GM12873 (cell line): ENCODE measurements around the gene ARL16.

Experiments used
- CTCF ChIP-seq: IDR thresholded peaks from 2 replicates; pipeline ENCODE4 v1.5.1; 2012; ENCODE audit warnings: low read depth, mild to moderate bottlenecking, moderate library complexity, low read length, control low read depth; ENCODE audit not compliant: insufficient read depth; ENCODE audit errors: missing control alignments

ARL16 gene

GRCh38 chr17:81703747-81704654 lies 20.4 kb upstream of the ARL16 start:
- TF ChIP-seq CTCF: no peak

GRCh38 chr17:81702934-81703746 lies 19.5 kb upstream of the ARL16 start, which contains the start of gene MRPL12:
Gene MRPL12, plus strand, starts transcription at chr17:81703367. Its CDS starts 135 bp downstream, at chr17:81703502.
- TF ChIP-seq CTCF: no peak

- TF ChIP-seq CTCF: peak; percentile 9
Measured at GRCh38 chr17:81701288-81702071, 17.9 kb upstream of the ARL16 start.

- TF ChIP-seq CTCF: no peak
Measured at GRCh38 chr17:81700353-81701287, 17.0 kb upstream of the ARL16 start.

DNA sequence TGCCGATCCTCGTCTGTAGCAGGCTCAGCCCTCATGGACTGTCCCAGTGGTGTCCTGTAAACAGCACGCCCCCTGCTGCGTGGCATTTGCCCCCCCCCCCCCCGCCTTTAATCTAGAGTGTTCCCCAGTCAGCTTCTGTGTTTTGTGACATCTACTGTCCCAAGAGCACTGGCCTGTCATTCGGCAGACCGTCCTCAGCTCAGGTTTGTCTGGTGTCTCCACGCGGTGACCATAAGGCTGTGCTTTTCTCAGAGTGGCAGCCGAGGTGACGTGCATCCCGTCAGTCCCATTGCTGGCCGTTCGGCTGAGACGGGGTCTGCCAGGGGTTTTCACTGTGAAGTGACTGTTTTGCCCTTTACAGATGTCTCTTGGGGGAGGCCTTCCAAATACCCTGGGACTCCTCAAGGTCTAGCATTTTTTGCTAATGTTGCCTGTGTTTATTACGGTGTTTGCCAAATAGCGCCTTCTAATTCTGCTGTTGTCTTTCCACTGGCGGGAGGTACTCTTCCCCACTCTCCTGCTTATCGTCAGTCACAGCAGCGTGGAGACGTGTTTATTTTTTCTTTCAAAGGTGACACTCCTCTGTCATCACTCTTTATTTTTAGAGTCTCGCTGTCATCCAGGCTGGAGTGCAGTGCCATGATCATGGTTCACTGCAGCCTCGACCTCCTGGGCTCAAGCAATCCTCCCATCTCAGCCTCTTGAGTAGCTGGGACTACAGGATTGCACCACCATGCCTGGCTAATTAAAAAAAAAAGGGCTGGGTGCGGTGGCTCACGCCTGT lies 13.9 kb upstream of the ARL16 start:
- no peak for TF ChIP-seq CTCF
